Right hindlimb (tissue), 1 donor: Measurements from ENCODE around the gene LDLRAD4.

ENCODE experiments used
- DNase-seq: peaks from one replicate; pipeline ENCODE4 v3.0.0-alpha.2; 2018

The LDLRAD4 gene

GRCh38 chr18:13625843-13626543 is 407.4 kb downstream of the LDLRAD4 start:
- DNase-seq: no peak

- no peak for DNase-seq
These were observed 408.0 kb downstream of the LDLRAD4 start for GRCh38 chr18:13626544-13626908.

- DNase-seq: no peak
These were observed 409.1 kb downstream of the LDLRAD4 start for GRCh38 chr18:13627639-13628038.

GRCh38 chr18:13628211-13628610 is 409.7 kb downstream of the LDLRAD4 start:
- no peak for DNase-seq

- DNase-seq: peak; percentile 80
These were observed 411.5 kb downstream of the LDLRAD4 start for GRCh38 chr18:13629841-13630715.

- no peak for DNase-seq
These were observed 412.2 kb downstream of the LDLRAD4 start for GRCh38 chr18:13630716-13631268.

- no peak for DNase-seq
These were observed 415.1 kb downstream of the LDLRAD4 start for GRCh38 chr18:13633700-13634099.

GRCh38 chr18:13635046-13635445 is 416.5 kb downstream of the LDLRAD4 start:
- no peak for DNase-seq

- no peak for DNase-seq
These were observed 420.4 kb downstream of the LDLRAD4 start for GRCh38 chr18:13638719-13639595.

GRCh38 chr18:13640266-13640860 is 421.8 kb downstream of the LDLRAD4 start:
- no peak for DNase-seq

GRCh38 chr18:13641551-13642439 is 423.2 kb downstream of the LDLRAD4 start:
- peak; percentile 75 for DNase-seq

- no peak for DNase-seq
These were observed 423.9 kb downstream of the LDLRAD4 start for GRCh38 chr18:13642440-13642827.

- no peak for DNase-seq
These were observed 424.7 kb downstream of the LDLRAD4 start for GRCh38 chr18:13643261-13643751.

- DNase-seq: no peak
These were observed 426.5 kb downstream of the LDLRAD4 start for GRCh38 chr18:13645093-13645492.

GRCh38 chr18:13646633-13647032 is 428.1 kb downstream of the LDLRAD4 start:
- DNase-seq: no peak

GRCh38 chr18:13647761-13648160 is 429.2 kb downstream of the LDLRAD4 start:
- DNase-seq: no peak

- no peak for DNase-seq
These were observed 431.1 kb downstream of the LDLRAD4 start for GRCh38 chr18:13649397-13650390.

- no peak for DNase-seq
These were observed 435.3 kb downstream of the LDLRAD4 start for GRCh38 chr18:13653746-13654433.

- DNase-seq: no peak
These were observed 439.4 kb downstream of the LDLRAD4 start for GRCh38 chr18:13657974-13658373.
